Fibroblast of lung (primary cell): ENCODE data around the gene CLASP1. TPM values are rescaled to one million over a fixed set of nuclear protein-coding genes. Genes with fewer than 3 reads are reported as not detected.
A peak's percentile ranks its signal among the peaks of the same experiment; 100 is the strongest.

ENCODE experiments used
- DNase-seq, 2 donors: peaks; one replicate each; pipeline versions ENCODE4 v3.0.0 to v3.0.0-alpha.2; 2010; ENCODE audit warnings: low read depth in 2 of 2
- H2AFZ ChIP-seq: 2 replicates; pipeline ENCODE4 v1.5.1; 2012; ENCODE audit warnings: low read length, control low read depth, inconsistent platforms
- H3K27ac ChIP-seq: 2 replicates; pipeline ENCODE4 v1.5.1; 2011; ENCODE audit warnings: low read length, control low read depth; ENCODE audit not compliant: insufficient read depth
- H3K27me3 ChIP-seq: 2 replicates; pipeline ENCODE4 v1.5.1; 2011; ENCODE audit warnings: mild to moderate bottlenecking, low read length; ENCODE audit not compliant: control insufficient read depth, insufficient read depth
- H3K36me3 ChIP-seq: 2 replicates; pipeline ENCODE4 v1.5.1; 2011; ENCODE audit warnings: low read length; ENCODE audit not compliant: control insufficient read depth, insufficient read depth
- H3K4me1 ChIP-seq: 2 replicates; pipeline ENCODE4 v1.5.1; 2011; ENCODE audit warnings: low read length; ENCODE audit not compliant: control insufficient read depth, insufficient read depth; ENCODE audit errors: extremely low read depth
- H3K4me2 ChIP-seq: 2 replicates; pipeline ENCODE4 v1.5.1; 2011; ENCODE audit warnings: low read length, control low read depth; ENCODE audit not compliant: insufficient read depth; ENCODE audit errors: extremely low read depth
- H3K4me3 ChIP-seq, 4 experiments: fragments of 200-600 bp in 1 of 4; sonication (generic) in 1 of 4; replicated peaks in 1 of 4; 2 replicates each; pipeline ENCODE4 v1.5.1; 2011 to 2016; ENCODE audit warnings: low read length in 4 of 4, low read depth in 3 of 4, mild to moderate bottlenecking in 3 of 4, control low read depth in 2 of 4, inconsistent platforms in 1 of 4, mixed read lengths in 1 of 4; ENCODE audit not compliant: insufficient read depth in 1 of 4; ENCODE audit errors: control extremely low read depth in 1 of 4
- H3K79me2 ChIP-seq: 2 replicates; pipeline ENCODE4 v1.5.1; 2012; ENCODE audit warnings: mild to moderate bottlenecking, low read length, inconsistent platforms; ENCODE audit not compliant: control insufficient read depth, insufficient read depth
- H3K9ac ChIP-seq: 2 replicates; pipeline ENCODE4 v1.5.1; 2011; ENCODE audit warnings: mild to moderate bottlenecking, low read length, control low read depth; ENCODE audit not compliant: insufficient read depth
- H3K9me3 ChIP-seq: 2 replicates; pipeline ENCODE4 v1.5.1; 2012; ENCODE audit warnings: low read depth, low read length; ENCODE audit not compliant: control insufficient read depth, insufficient read depth
- H4K20me1 ChIP-seq: 2 replicates; pipeline ENCODE4 v1.5.1; 2011; ENCODE audit warnings: low read length; ENCODE audit not compliant: control insufficient read depth, insufficient read depth; ENCODE audit errors: extremely low read depth
- CTCF ChIP-seq, 2 donors: IDR thresholded peaks in 1 of 2; conservative IDR thresholded peaks in 1 of 2; 1 replicate in 1 of 2; 2 replicates in 1 of 2; pipeline ENCODE4 v1.5.1; 2011 to 2012; ENCODE audit warnings: low read length in 2 of 2, control low read depth in 1 of 2, inconsistent platforms in 1 of 2, low read depth in 1 of 2, mild to moderate bottlenecking in 1 of 2
- EZH2 ChIP-seq: IDR thresholded peaks from 2 replicates; pipeline ENCODE4 v1.5.1; 2012; ENCODE audit warnings: low read length, control low read depth, mild to moderate bottlenecking; ENCODE audit errors: missing control alignments
- polyA plus RNA-seq, 2 donors: library from polyadenylated mRNA; depleted of rRNA in 1 of 2; stranded (reverse) in 1 of 2; unstranded in 1 of 2; fragments of >200 nt; gene quantifications; 2 replicates each; pipeline ENCODE4 v1.2.1, GENCODE V29; 2011 to 2012; ENCODE audit warnings: missing spikeins in 1 of 2
- total RNA-seq: library from RNA; depleted of rRNA; stranded (reverse); fragments of >200 nt; gene quantifications from 2 replicates; pipeline ENCODE4 v1.2.1, GENCODE V29; 2014

The CLASP1 gene
- total and polyA plus RNA-seq, 2 donors (not counting 1 experiment from before 2014, with no cell fraction given) = 6.0 to 48.4 TPM

DNA sequence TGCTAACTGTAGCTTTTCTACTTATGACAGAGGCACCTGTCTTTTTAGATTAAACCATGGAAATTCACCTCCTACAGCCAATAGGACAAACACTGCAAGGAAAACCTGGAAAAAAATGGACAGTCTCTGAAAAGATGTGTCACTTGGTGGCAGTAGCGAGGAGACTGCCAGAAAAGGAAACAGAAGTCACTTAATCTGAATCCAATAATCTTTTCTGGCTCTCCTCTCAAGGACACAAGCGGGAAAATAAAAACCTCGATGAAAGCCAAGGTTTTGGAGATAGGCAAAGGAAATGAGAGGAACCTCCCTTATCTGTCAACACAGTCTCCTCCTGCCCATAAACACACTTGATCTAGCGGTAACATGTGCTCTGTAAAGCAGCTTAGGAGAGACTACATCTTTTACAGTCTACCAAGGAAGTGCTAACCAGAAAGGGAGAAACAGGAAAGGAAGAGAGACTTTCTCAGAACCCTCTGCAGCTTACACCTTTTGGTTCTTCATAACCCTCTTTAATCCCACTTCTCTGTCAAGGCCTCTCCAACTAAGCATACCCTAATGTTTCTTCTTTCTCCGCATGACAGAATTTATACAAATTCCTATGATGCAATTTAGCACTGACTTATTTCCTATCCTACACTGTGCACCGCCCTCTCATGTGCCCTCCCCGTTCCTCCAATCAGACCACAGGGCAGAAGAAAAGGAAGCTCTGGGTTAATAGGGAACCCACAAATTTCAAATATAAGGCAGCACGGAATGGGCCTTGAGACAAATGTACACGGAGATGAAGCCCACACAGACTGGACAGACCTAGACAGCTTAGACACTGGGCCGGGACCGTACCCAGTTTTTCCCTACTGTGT is 52.8 kb downstream of the CLASP1 start:
- no peak overlapping the region for H3K9ac ChIP-seq
- H3K4me1 ChIP-seq = no peaks in the 10 kb centered on the region
- H3K27me3 ChIP-seq = no peaks in the 10 kb centered on the region
- H3K79me2 ChIP-seq = peaks cover 13% of the 10 kb centered on the region
- no peaks in the 10 kb centered on the region for H3K36me3 ChIP-seq
- DNase-seq = peak; percentile 43 to 70
- H2AFZ ChIP-seq = no peak overlapping the region
- H3K9me3 ChIP-seq = no peaks in the 10 kb centered on the region
- H4K20me1 ChIP-seq = no peaks in the 10 kb centered on the region
- TF ChIP-seq EZH2 (no peak), CTCF (conservative IDR thresholded peaks at IDR 0.05 in 1 of 2, IDR thresholded peaks at IDR 0.05 in 1 of 2; ENCODE audit: low read depth in 1 of 2, low read length in 2 of 2) (peak; percentile 42 to 58)
- H3K27ac ChIP-seq = peak overlapping the region; percentile 34
- H3K4me2 ChIP-seq = peak overlapping the region; percentile 73
- H3K4me3 ChIP-seq = peak overlapping the region in 2 of 4 experiments; percentile 19 to 29

DNA sequence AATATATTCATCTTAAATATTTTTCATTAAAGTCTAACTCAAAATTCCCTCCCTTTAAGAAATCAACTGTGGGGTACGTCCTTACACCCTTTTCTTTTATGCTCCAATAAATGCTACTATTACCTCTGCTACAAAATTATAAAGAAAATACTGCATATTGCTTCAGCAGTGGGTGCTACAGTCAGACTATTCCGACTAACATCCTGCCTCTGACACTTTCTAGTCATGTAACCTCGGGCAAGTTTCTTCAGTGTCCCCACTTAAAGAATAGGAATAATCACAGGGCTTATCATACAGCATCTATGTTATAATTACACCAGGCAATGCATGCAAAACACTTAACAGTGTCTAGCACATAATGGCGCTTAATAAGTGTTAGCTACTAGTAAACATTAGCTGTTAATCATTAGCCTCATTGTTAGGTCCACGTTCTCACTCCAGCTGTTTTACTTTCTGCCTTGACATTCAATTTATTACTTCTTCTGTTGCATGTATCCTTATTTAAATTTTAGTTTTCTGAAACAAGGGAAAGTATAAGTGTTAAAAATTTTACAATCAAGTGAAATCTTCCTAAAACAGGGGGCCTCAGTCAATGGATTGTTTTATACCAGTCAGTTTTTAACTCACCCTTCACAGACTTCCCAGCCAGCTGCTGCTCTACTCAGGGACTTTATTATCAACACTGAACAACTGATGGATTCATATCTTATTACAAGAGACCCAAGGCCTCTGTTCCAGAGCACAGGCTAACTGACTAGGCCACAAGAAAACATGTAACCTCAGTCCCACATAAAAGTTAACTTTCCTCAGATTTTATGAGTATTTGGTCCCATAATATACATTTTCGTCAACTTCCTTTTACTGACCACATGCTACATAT is 54.0 kb downstream of the CLASP1 start:
- Histone ChIP-seq H3K9me3 (no peaks in the 10 kb centered on the region), H3K27me3 (no peaks in the 10 kb centered on the region), H3K4me1 (no peaks in the 10 kb centered on the region), H3K9ac (no peak overlapping the region), H3K36me3 (no peaks in the 10 kb centered on the region), H4K20me1 (no peaks in the 10 kb centered on the region), H3K79me2 (peaks cover 16% of the 10 kb centered on the region), H3K4me3 (no peak overlapping the region), H2AFZ (no peak overlapping the region), H3K4me2 (no peak overlapping the region), H3K27ac (no peak overlapping the region)
- no peak for DNase-seq
- TF ChIP-seq CTCF (conservative IDR thresholded peaks at IDR 0.05 in 1 of 2, IDR thresholded peaks at IDR 0.05 in 1 of 2; ENCODE audit: low read depth in 1 of 2, low read length in 2 of 2) (no peak), EZH2 (no peak)

GRCh38 chr2:121591199-121591598 is 58.1 kb downstream of the CLASP1 start:
- H3K36me3 ChIP-seq = no peaks in the 10 kb centered on the region
- no peaks in the 10 kb centered on the region for H4K20me1 ChIP-seq
- no peak for TF ChIP-seq EZH2
- TF ChIP-seq CTCF (conservative IDR thresholded peaks at IDR 0.05 in 1 of 2, IDR thresholded peaks at IDR 0.05 in 1 of 2; ENCODE audit: low read depth in 1 of 2, low read length in 2 of 2) = no peak
- no peaks in the 10 kb centered on the region for H3K9me3 ChIP-seq
- H2AFZ ChIP-seq = no peak overlapping the region
- no peak overlapping the region for H3K4me3 ChIP-seq
- no peak for DNase-seq
- H3K4me1 ChIP-seq = no peaks in the 10 kb centered on the region
- H3K27ac ChIP-seq = no peak overlapping the region
- no peaks in the 10 kb centered on the region for H3K27me3 ChIP-seq
- H3K4me2 ChIP-seq = no peak overlapping the region
- H3K9ac ChIP-seq = no peak overlapping the region
- H3K79me2 ChIP-seq = peaks cover 6% of the 10 kb centered on the region
